HCT116 (cell line): ENCODE data around the gene AGTRAP. TPM values are rescaled to one million over a fixed set of nuclear protein-coding genes. Genes with fewer than 3 reads are reported as not detected.

Experiments used
- ATAC-seq: fragments of 200-7000 bp; cut with Tn5 transposase; 2 replicates; pipeline ENCODE4 v1.9.1; 2020; ENCODE audit warnings: mild to moderate bottlenecking, moderate library complexity
- BruUV-seq: library from RNA; stranded (reverse); fragments of 400-500 nt; replicated peaks from 2 replicates; lab custom pipeline; 2021; lab: Mats Ljungman, UMichigan
- CTCF ChIA-PET: fragments of 300-600 bp; sonication (Branson Sonifier 250); formaldehyde crosslinking; loops from one replicate; lab custom pipeline; 2021; ENCODE audit warnings: antibody characterized with exemption; lab: Charles Lee
- POLR2A ChIA-PET: fragments of 300-600, 350-600 bp; sonication (Branson Sonifier 250); formaldehyde crosslinking; loops from one replicate; lab custom pipeline; 2021; ENCODE audit warnings: antibody characterized with exemption; lab: Charles Lee
- RAD21 ChIA-PET, 2 experiments: fragments of 300-600 bp; sonication (Branson Sonifier 250); formaldehyde crosslinking; loops; one replicate each; lab custom pipeline; 2023; ENCODE audit warnings: low total read pairs in 2 of 2; ENCODE audit not compliant: uncharacterized antibody in 2 of 2, unreplicated experiment in 2 of 2, low non-redundant PET in 1 of 2; lab: Charles Lee
- DNase-seq: peaks from one replicate; pipeline ENCODE4 v3.0.0-alpha.2; 2010; ENCODE audit warnings: low read depth, low spot score
- H2AFZ ChIP-seq: fragments of 200-600 bp; shearing (Covaris generic), sonication (generic); 2 replicates; pipeline ENCODE4 v1.6.1; 2017; ENCODE audit warnings: low read depth, mixed run types, mixed read lengths, antibody characterized with exemption, low read length; ENCODE audit not compliant: poor library complexity, severe bottlenecking
- H3K27ac ChIP-seq: 2 replicates; pipeline ENCODE4 v1.5.1; 2012; ENCODE audit warnings: low read depth, low read length
- H3K27me3 ChIP-seq: fragments of 200-600 bp; sonication (generic); 2 replicates; pipeline ENCODE4 v1.6.1; 2016; ENCODE audit warnings: mixed run types, low read length, mixed read lengths; ENCODE audit not compliant: insufficient read depth
- H3K36me3 ChIP-seq, 2 experiments: fragments of 200-500 bp in 1 of 2; fragments of 200-600 bp in 1 of 2; sonication (Bioruptor generic) in 1 of 2; sonication (generic) in 1 of 2; 2 replicates each; pipeline versions ENCODE4 v1.5.1 to v1.6.1; 2014 to 2016; ENCODE audit warnings: low read length in 2 of 2, inconsistent platforms in 1 of 2, mixed read lengths in 1 of 2, mixed run types in 1 of 2; ENCODE audit not compliant: insufficient read depth in 2 of 2, control insufficient read depth in 1 of 2
- H3K4me1 ChIP-seq, 2 experiments: fragments of 200-600 bp in 1 of 2; sonication (generic) in 1 of 2; 2 replicates each; pipeline versions ENCODE4 v1.5.1 to v1.6.1; 2012 to 2017; ENCODE audit warnings: low read length in 2 of 2, inconsistent platforms in 1 of 2, mild to moderate bottlenecking in 1 of 2, mixed read lengths in 1 of 2, mixed run types in 1 of 2, moderate library complexity in 1 of 2; ENCODE audit not compliant: insufficient read depth in 2 of 2, control insufficient read depth in 1 of 2
- H3K4me2 ChIP-seq: fragments of 200-600 bp; sonication (generic); 2 replicates; pipeline ENCODE4 v1.6.1; 2017; ENCODE audit warnings: mixed run types, low read length, mixed read lengths
- H3K4me3 ChIP-seq, 2 experiments: fragments of 200-600 bp in 1 of 2; sonication (generic) in 1 of 2; replicated peaks in 1 of 2; 2 replicates each; pipeline ENCODE4 v1.5.1; 2011 to 2016; ENCODE audit warnings: low read length in 2 of 2, control low read depth in 1 of 2, low read depth in 1 of 2, mild to moderate bottlenecking in 1 of 2, mixed read lengths in 1 of 2, mixed run types in 1 of 2
- H3K79me2 ChIP-seq: fragments of 200-600 bp; sonication (generic); 2 replicates; pipeline ENCODE4 v1.6.1; 2017; ENCODE audit warnings: mild to moderate bottlenecking, mixed run types, low read length, moderate library complexity, mixed read lengths; ENCODE audit not compliant: insufficient read depth
- H3K9ac ChIP-seq: fragments of 200-600 bp; sonication (generic); 2 replicates; pipeline ENCODE4 v1.6.1; 2016; ENCODE audit warnings: low read length, mixed read lengths
- H3K9me2 ChIP-seq: fragments of 200-600 bp; sonication (generic), shearing (Covaris generic); 2 replicates; pipeline ENCODE4 v1.6.1; 2017; ENCODE audit warnings: mixed run types, mild to moderate bottlenecking, moderate library complexity; ENCODE audit not compliant: insufficient read depth
- H3K9me3 ChIP-seq, 2 experiments: fragments of 200-500 bp in 1 of 2; fragments of 200-600 bp in 1 of 2; sonication (Bioruptor generic) in 1 of 2; sonication (generic) in 1 of 2; 2 replicates each; pipeline ENCODE4 v1.6.1; 2014 to 2017; ENCODE audit warnings: low read length in 2 of 2, mixed read lengths in 2 of 2, inconsistent platforms in 1 of 2, low read depth in 1 of 2, mild to moderate bottlenecking in 1 of 2, mixed run types in 1 of 2, moderate library complexity in 1 of 2; ENCODE audit not compliant: control insufficient read depth in 1 of 2, insufficient read depth in 1 of 2
- H4K20me1 ChIP-seq: fragments of 200-600 bp; sonication (generic), shearing (Covaris generic); 2 replicates; pipeline ENCODE4 v1.6.1; 2017; ENCODE audit warnings: mixed run types, mild to moderate bottlenecking, moderate library complexity; ENCODE audit not compliant: insufficient read depth
- CBX3 ChIP-seq: IDR thresholded peaks from 2 replicates; pipeline ENCODE4 v1.6.1; 2012; ENCODE audit warnings: low read depth
- CEBPB ChIP-seq: IDR thresholded peaks from 2 replicates; pipeline ENCODE4 v1.6.1; 2012; ENCODE audit warnings: low read depth
- EGR1 ChIP-seq: IDR thresholded peaks from 2 replicates; pipeline ENCODE4 v1.6.1; 2012; ENCODE audit warnings: low read depth
- ELF1 ChIP-seq: IDR thresholded peaks from 2 replicates; pipeline ENCODE4 v1.6.1; 2012; ENCODE audit warnings: low read depth, borderline replicate concordance
- EZH2 ChIP-seq: fragments of 200-600 bp; sonication (generic); IDR thresholded peaks from 2 replicates; pipeline ENCODE4 v1.6.1; 2017; ENCODE audit warnings: antibody characterized with exemption, mixed run types
- EZH2phosphoT487 ChIP-seq: fragments of 200-600 bp; IDR thresholded peaks from 2 replicates; pipeline ENCODE4 v1.6.1; 2018; ENCODE audit warnings: antibody characterized with exemption, borderline replicate concordance
- FOSL1 ChIP-seq: IDR thresholded peaks from 2 replicates; pipeline ENCODE4 v1.6.1; 2012; ENCODE audit warnings: low read depth
- JUND ChIP-seq: IDR thresholded peaks from 2 replicates; pipeline ENCODE4 v1.6.1; 2012
- POLR2A ChIP-seq: IDR thresholded peaks from 2 replicates; pipeline ENCODE4 v1.7.0; 2011; ENCODE audit warnings: borderline replicate concordance; ENCODE audit not compliant: insufficient read depth, insufficient read length; ENCODE audit errors: extremely low read depth
- SP1 ChIP-seq: IDR thresholded peaks from 2 replicates; pipeline ENCODE4 v1.6.1; 2012; ENCODE audit warnings: low read depth
- SRF ChIP-seq: IDR thresholded peaks from 2 replicates; pipeline ENCODE4 v1.6.1; 2012; ENCODE audit warnings: low read depth
- YY1 ChIP-seq: IDR thresholded peaks from 2 replicates; pipeline ENCODE4 v1.6.1; 2011; ENCODE audit warnings: low read length, low read depth, moderate library complexity, mild to moderate bottlenecking; ENCODE audit not compliant: insufficient replicate concordance; ENCODE audit errors: extremely low read depth
- ZBTB33 ChIP-seq: IDR thresholded peaks from 2 replicates; pipeline ENCODE4 v1.6.1; 2011; ENCODE audit warnings: mild to moderate bottlenecking, low read length, moderate library complexity; ENCODE audit not compliant: insufficient replicate concordance; ENCODE audit errors: extremely low read depth
- intact Hi-C: fragments of 100-400 bp; cut with micrococcal nuclease; formaldehyde crosslinking; loops from 2 replicates; pipeline ENCODE4 v1.10.0; 2022
- total RNA-seq: library from RNA; stranded (reverse); gene quantifications from one replicate; pipeline ENCODE4 v1.2.1, GENCODE V29; 2021; ENCODE audit not compliant: unreplicated experiment

The AGTRAP gene
- total RNA-seq, 1 experiment from 2014 or later, result 49.0 TPM

GRCh38 chr1:11713095-11713494 is 22.8 kb upstream of the AGTRAP start:
- BruUV-seq, result no TSS peak
- Histone ChIP-seq H3K36me3 (no peaks in the 10 kb centered on the region), H3K9me2 (no peaks in the 10 kb centered on the region), H3K4me2 (no peak overlapping the region), H3K27ac (no peak overlapping the region), H3K4me3 (no peak overlapping the region), H3K9ac (no peak overlapping the region), H4K20me1 (no peaks in the 10 kb centered on the region), H3K27me3 (no peaks in the 10 kb centered on the region), H3K9me3 (no peaks in the 10 kb centered on the region), H3K4me1 (peaks cover 5 to 15% of the 10 kb centered on the region in 2 experiments; a peak in 3 of 4 replicates), H3K79me2 (no peaks in the 10 kb centered on the region), H2AFZ (no peak overlapping the region)
- ChIA-PET RAD21 (no interaction called here), POLR2A (no interaction called here), CTCF (interaction anchor here (1.0 kb wide), 1 partner anchor 64 kb away, joined by 3 read pairs; no protein-coding TSS in a partner anchor)
- ATAC-seq, result no peak
- TF ChIP-seq POLR2A (no peak), ELF1 (no peak), SP1 (no peak), JUND (no peak), EGR1 (no peak), ZBTB33 (no peak), EZH2phosphoT487 (no peak), EZH2 (no peak), CBX3 (no peak), FOSL1 (no peak), SRF (no peak), YY1 (no peak), CEBPB (no peak)
- DNase-seq, result no peak
- intact Hi-C loops, result no loop called here
